HepG2 (cell line): ENCODE measurements around the gene ITGB3. TPM values are rescaled to one million over a fixed set of nuclear protein-coding genes. Genes with fewer than 3 reads are reported as not detected.

ENCODE experiments used
- ATAC-seq: fragments of 200-7000 bp; cut with Tn5 transposase; 3 replicates; pipeline ENCODE4 v1.9.1; 2020; ENCODE audit warnings: mild to moderate bottlenecking, moderate library complexity
- BruUV-seq: library from RNA; stranded (reverse); fragments of 400-500 nt; replicated peaks from 2 replicates; lab custom pipeline; 2021; lab: Mats Ljungman, UMichigan
- CTCF ChIA-PET: fragments of 300-600 bp; formaldehyde crosslinking; extraction: SDS; loops from one replicate; lab custom pipeline; 2021; ENCODE audit warnings: low total read pairs, inconsistent platforms, low intra/inter-chr PET ratio; lab: Yijun Ruan, JAX
- POLR2A ChIA-PET: fragments of 350-600 bp; sonication (Branson Sonifier 250); formaldehyde crosslinking; loops from one replicate; lab custom pipeline; 2020; ENCODE audit warnings: antibody characterized with exemption, inconsistent platforms; lab: Yijun Ruan, JAX
- DNase-seq: peaks from one replicate; pipeline ENCODE4 v3.0.0-alpha.2; 2015; ENCODE audit warnings: low spot score
- FAIRE-seq: peaks from 3 replicates; lab custom pipeline; 2011; peaks lifted over from hg19 to GRCh38; lab: Jason Lieb, UNC
- H2AFZ ChIP-seq: one replicate; pipeline ENCODE4 v1.6.1; 2011; ENCODE audit warnings: low read length, inconsistent platforms
- H3K27ac ChIP-seq: fragments of 300-600 bp; 3 replicates; pipeline ENCODE4 v1.8.0; 2011; ENCODE audit warnings: mixed run types, mild to moderate bottlenecking, mixed read lengths, low read length, inconsistent platforms; ENCODE audit not compliant: insufficient read depth; ENCODE audit errors: extremely low read length
- H3K27me3 ChIP-seq, 2 experiments: fragments of 200-600 bp in 1 of 2; 2 replicates in 1 of 2; 3 replicates in 1 of 2; pipeline versions ENCODE4 v1.6.0 to v1.8.0; 2011; ENCODE audit warnings: low read length in 2 of 2, mild to moderate bottlenecking in 2 of 2, moderate library complexity in 2 of 2, inconsistent platforms in 1 of 2; ENCODE audit not compliant: insufficient read depth in 2 of 2, control insufficient read depth in 1 of 2
- H3K36me3 ChIP-seq, 2 experiments: fragments of 200-600 bp in 1 of 2; replicated peaks in 1 of 2; 2 replicates in 1 of 2; 3 replicates in 1 of 2; pipeline versions ENCODE4 v1.5.1 to v1.8.0; 2011; ENCODE audit warnings: low read length in 2 of 2, inconsistent platforms in 1 of 2; ENCODE audit not compliant: insufficient read depth in 2 of 2, control insufficient read depth in 1 of 2
- H3K4me1 ChIP-seq: 2 replicates; pipeline ENCODE4 v1.5.1; 2012; ENCODE audit warnings: low read length, inconsistent platforms; ENCODE audit not compliant: insufficient read depth
- H3K4me2 ChIP-seq: 2 replicates; pipeline ENCODE4 v1.6.0; 2011; ENCODE audit warnings: low read depth, low read length, inconsistent platforms
- H3K4me3 ChIP-seq, 3 experiments: fragments of 200-600 bp in 1 of 3; sonication (generic), shearing (Covaris generic) in 1 of 3; replicated peaks in 1 of 3; 2 replicates each; pipeline ENCODE4 v1.5.1; 2011 to 2016; ENCODE audit warnings: low read length in 3 of 3, inconsistent platforms in 2 of 3, low read depth in 2 of 3, mild to moderate bottlenecking in 2 of 3, control low read depth in 1 of 3, mixed read lengths in 1 of 3; ENCODE audit not compliant: insufficient read depth in 1 of 3
- H3K79me2 ChIP-seq: one replicate; pipeline ENCODE4 v1.6.1; 2011; ENCODE audit warnings: low read length, inconsistent platforms; ENCODE audit not compliant: insufficient read depth
- H3K9ac ChIP-seq: 2 replicates; pipeline ENCODE4 v1.6.0; 2011; ENCODE audit warnings: mild to moderate bottlenecking, low read depth, low read length, inconsistent platforms; ENCODE audit not compliant: insufficient read depth
- H3K9me3 ChIP-seq: 2 replicates; pipeline ENCODE4 v1.5.1; 2012; ENCODE audit warnings: mild to moderate bottlenecking, low read length
- H4K20me1 ChIP-seq: 2 replicates; pipeline ENCODE4 v1.6.0; 2011; ENCODE audit warnings: inconsistent platforms, mild to moderate bottlenecking, low read length, moderate library complexity; ENCODE audit not compliant: insufficient read depth
- ATF7 ChIP-seq, 2 experiments: fragments of 450-650 bp in 1 of 2; sonication (generic) in 1 of 2; formaldehyde crosslinking in 1 of 2; IDR thresholded peaks; 2 replicates each; pipeline versions ENCODE4 v1.4.0 to v1.6.1; 2016 to 2020; ENCODE audit warnings: antibody characterized with exemption in 1 of 2, mild to moderate bottlenecking in 1 of 2, missing genetic modification reagents in 1 of 2
- DPF2 ChIP-seq: sonication (generic); formaldehyde crosslinking; IDR thresholded peaks from 2 replicates; pipeline ENCODE4 v1.4.0; 2020; ENCODE audit warnings: mild to moderate bottlenecking, low read depth, missing genetic modification reagents, borderline replicate concordance
- NR3C1 ChIP-seq: sonication (generic); formaldehyde crosslinking; IDR thresholded peaks from 2 replicates; pipeline ENCODE4 v1.4.0; 2020; ENCODE audit warnings: missing genetic modification reagents
- NRL ChIP-seq: sonication (generic); formaldehyde crosslinking; IDR thresholded peaks from 2 replicates; pipeline ENCODE4 v1.5.0; 2020; ENCODE audit warnings: missing genetic modification reagents, mild to moderate bottlenecking, moderate library complexity, borderline replicate concordance
- XRCC5 ChIP-seq: fragments of 200-400 bp; formaldehyde crosslinking; optimal IDR thresholded peaks from 2 replicates; pipeline ENCODE3; 2017; ENCODE audit warnings: mild to moderate bottlenecking, low read length
- ZFX ChIP-seq: sonication (generic); formaldehyde crosslinking; IDR thresholded peaks from 2 replicates; pipeline ENCODE4 v1.4.0; 2020; ENCODE audit warnings: mild to moderate bottlenecking, low read depth, missing genetic modification reagents, moderate library complexity
- ZNF431 ChIP-seq: sonication (generic); formaldehyde crosslinking; IDR thresholded peaks from 2 replicates; pipeline ENCODE4 v1.9.0; 2022; ENCODE audit warnings: missing genetic modification reagents, low read depth, mild to moderate bottlenecking, borderline replicate concordance
- ZNF709 ChIP-seq: sonication (generic); formaldehyde crosslinking; IDR thresholded peaks from 2 replicates; pipeline ENCODE4 v1.5.0; 2020; ENCODE audit warnings: mild to moderate bottlenecking, missing genetic modification reagents
- WGBS: methylation state at CpG from one replicate; pipeline ENCODE4 v1.1.6; 2017; ENCODE audit warnings: low lambda C conversion rate; 5-methylcytosine and 5-hydroxymethylcytosine counted together
- in situ Hi-C: cut with HindIII; loops from 2 replicates; pipeline ENCODE4 v1.10.0; 2017; ENCODE audit warnings: low pct_unique_long_range_greater_than_20kb; ENCODE audit not compliant: extremely low pct_ligation_motif_present
- intact Hi-C: fragments of 100-400 bp; cut with micrococcal nuclease; formaldehyde crosslinking; loops from one replicate; pipeline ENCODE4 v1.10.0; 2022; ENCODE audit not compliant: unreplicated experiment
- polyA plus RNA-seq, 8 experiments: library from polyadenylated mRNA; depleted of rRNA in 3 of 8; stranded (reverse) in 7 of 8; unstranded in 1 of 8; fragments of >200 nt; fragmentation: Illumina TruSeq in 4 of 8; extraction: Trizol in 4 of 8; gene quantifications; 2 replicates each; pipeline versions ENCODE4 v1.2.1 to v1.2.3, GENCODE V29; 2011 to 2016; ENCODE audit warnings: low read depth in 4 of 8, missing spikeins in 1 of 8, mixed read lengths in 1 of 8; ENCODE audit not compliant: insufficient read depth in 1 of 8
- total RNA-seq, 5 experiments: library from RNA; depleted of rRNA; stranded (reverse); fragments of >200 nt; fragmentation: Illumina TruSeq; extraction: Trizol; gene quantifications; 2 replicates each; pipeline ENCODE4 v1.2.3, GENCODE V29; 2016; ENCODE audit warnings: low read depth in 1 of 5

Gene ITGB3
- total and polyA plus RNA-seq, 2 of the 13 experiments (the other 11 are each of a cell fraction or from before 2014, with no cell fraction given), result 0.09 to 0.31 TPM

GRCh38 chr17:47290870-47291241 lies 37.2 kb downstream of the ITGB3 start:
- H3K4me3 ChIP-seq, result peak overlapping the region in 1 of 3 experiments; percentile 12; a peak in 2 of 6 replicates
- ATAC-seq, result no peak
- H3K27ac ChIP-seq, result no peak overlapping the region
- intact Hi-C loops (no loop called here), in situ Hi-C loops (no loop called here)
- peaks cover 1 to 25% of the 10 kb centered on the region in 2 experiments; a peak in 4 of 5 replicates for H3K27me3 ChIP-seq
- CTCF ChIA-PET, result no interaction called here
- H3K9me3 ChIP-seq, result no peaks in the 10 kb centered on the region
- TF ChIP-seq ZFX (CRISPR knock-in tag) (no peak), DPF2 (CRISPR knock-in tag) (no peak), ZNF431 (CRISPR knock-in tag) (no peak), NRL (CRISPR knock-in tag) (0 out of 2 replicates have a peak, but pooled peaks have one; percentile 34), ZNF709 (0 out of 2 replicates have a peak, but pooled peaks have one; percentile 9), XRCC5 (no peak), NR3C1 (CRISPR knock-in tag) (no peak), ATF7 (IDR thresholded peaks at IDR 0.05) (no peak; the same call in 1 of the 2 replicates), ATF7 (CRISPR knock-in tag; IDR thresholded peaks at IDR 0.05) (no peak)
- no peak overlapping the region for H3K9ac ChIP-seq
- POLR2A ChIA-PET, result interaction anchor here (0.7 to 1.5 kb wide), 5 partner anchors 15 to 360 kb away, joined by 3 to 4 read pairs (median 4); partner anchors contain the start of gene EFCAB13
- H3K79me2 ChIP-seq, result no peaks in the 10 kb centered on the region
- H3K4me2 ChIP-seq, result peak overlapping the region; percentile 50
- H3K36me3 ChIP-seq, result no peaks in the 10 kb centered on the region
- no TSS peak for BruUV-seq
- 53% methylated on average over 5 of the region's 5 CpGs for WGBS
- H4K20me1 ChIP-seq, result no peaks in the 10 kb centered on the region
- DNase-seq, result no peak
- H2AFZ ChIP-seq, result no peak overlapping the region
- FAIRE-seq, result no peak
- H3K4me1 ChIP-seq, result peaks cover 36% of the 10 kb centered on the region
